SK-N-MC (cell line): ENCODE results near the gene SPACA1.

Experiments
- DNase-seq: peaks from one replicate; pipeline ENCODE4 v3.0.0-alpha.2; 2011; ENCODE audit warnings: low read depth, low spot score
- H3K27ac ChIP-seq: fragments of 200-600 bp; sonication (generic); 2 replicates; pipeline ENCODE4 v1.5.1; 2016; ENCODE audit warnings: mixed run types
- H3K36me3 ChIP-seq: fragments of 200-600 bp; sonication (generic); 2 replicates; pipeline ENCODE4 v1.6.1; 2017; ENCODE audit warnings: antibody characterized with exemption, low read length, mixed read lengths; ENCODE audit not compliant: insufficient read depth
- H3K4me3 ChIP-seq: fragments of 200-600 bp; sonication (generic); 2 replicates; pipeline ENCODE4 v1.5.1; 2016
- H3K9ac ChIP-seq: fragments of 200-600 bp; sonication (generic); 2 replicates; pipeline ENCODE4 v1.8.0; 2017; ENCODE audit warnings: mixed run types, mixed read lengths; ENCODE audit not compliant: insufficient read length
- H3K9me3 ChIP-seq: fragments of 200-600 bp; sonication (generic); 2 replicates; pipeline ENCODE4 v1.6.1; 2017; ENCODE audit warnings: low read depth, mild to moderate bottlenecking, antibody characterized with exemption, low read length, moderate library complexity, mixed read lengths
- EZH2 ChIP-seq: fragments of 200-600 bp; sonication (generic); IDR thresholded peaks from one replicate; pipeline ENCODE4 v1.6.1; 2017; ENCODE audit warnings: antibody characterized with exemption
- FOXP2 ChIP-seq: optimal IDR thresholded peaks from 2 replicates; pipeline ENCODE3; 2011; ENCODE audit warnings: mild to moderate bottlenecking, moderate library complexity; ENCODE audit not compliant: insufficient read depth; ENCODE audit errors: extremely low read length, control extremely low read depth
- POLR2AphosphoS5 ChIP-seq: IDR thresholded peaks from 2 replicates; pipeline ENCODE4 v1.6.1; 2012; ENCODE audit warnings: mild to moderate bottlenecking, low read depth, low read length, borderline replicate concordance

SPACA1 gene

GRCh38 chr6:88020439-88020838, 27.2 kb upstream of the SPACA1 start:
- Histone ChIP-seq H3K36me3 (no peaks in the 10 kb centered on the region), H3K9me3 (no peaks in the 10 kb centered on the region), H3K4me3 (no peak overlapping the region), H3K9ac (no peak overlapping the region), H3K27ac (no peak overlapping the region)
- no peak for TF ChIP-seq FOXP2
- no peak for DNase-seq

GRCh38 chr6:88024696-88025095, 22.9 kb upstream of the SPACA1 start:
- no peak overlapping the region for H3K27ac ChIP-seq
- TF ChIP-seq EZH2 (no peak), FOXP2 (no peak), POLR2AphosphoS5 (no peak)
- no peak overlapping the region for H3K9ac ChIP-seq
- H3K4me3 ChIP-seq, result no peak overlapping the region
- H3K9me3 ChIP-seq, result no peaks in the 10 kb centered on the region
- DNase-seq, result no peak
- no peaks in the 10 kb centered on the region for H3K36me3 ChIP-seq

GRCh38 chr6:88031550-88031949, 16.1 kb upstream of the SPACA1 start:
- Histone ChIP-seq H3K4me3 (no peak overlapping the region), H3K9me3 (no peaks in the 10 kb centered on the region), H3K27ac (no peak overlapping the region), H3K36me3 (no peaks in the 10 kb centered on the region), H3K9ac (no peak overlapping the region)
- no peak for DNase-seq
- TF ChIP-seq FOXP2 (no peak), POLR2AphosphoS5 (no peak), EZH2 (no peak)

GRCh38 chr6:88044530-88044929, 3.1 kb upstream of the SPACA1 start:
- Histone ChIP-seq H3K27ac (no peak overlapping the region), H3K9ac (no peak overlapping the region), H3K36me3 (no peaks in the 10 kb centered on the region), H3K4me3 (no peak overlapping the region), H3K9me3 (no peaks in the 10 kb centered on the region)
- TF ChIP-seq FOXP2 (no peak), EZH2 (no peak), POLR2AphosphoS5 (no peak)
- no peak for DNase-seq

GRCh38 chr6:88045521-88046136, 2.0 kb upstream of the SPACA1 start:
- no peak overlapping the region for H3K9ac ChIP-seq
- no peak overlapping the region for H3K27ac ChIP-seq
- no peaks in the 10 kb centered on the region for H3K36me3 ChIP-seq
- TF ChIP-seq FOXP2 (no peak), POLR2AphosphoS5 (no peak), EZH2 (no peak)
- no peak overlapping the region for H3K4me3 ChIP-seq
- no peaks in the 10 kb centered on the region for H3K9me3 ChIP-seq
- no peak for DNase-seq

GRCh38 chr6:88048578-88048977, 937 bp downstream of the SPACA1 start:
- TF ChIP-seq EZH2 (no peak), FOXP2 (no peak), POLR2AphosphoS5 (no peak)
- Histone ChIP-seq H3K4me3 (no peak overlapping the region), H3K27ac (no peak overlapping the region), H3K36me3 (no peaks in the 10 kb centered on the region), H3K9me3 (no peaks in the 10 kb centered on the region), H3K9ac (no peak overlapping the region)
- no peak for DNase-seq

GRCh38 chr6:88050140-88050818, 2.6 kb downstream of the SPACA1 start:
- Histone ChIP-seq H3K27ac (no peak overlapping the region), H3K4me3 (no peak overlapping the region), H3K9ac (no peak overlapping the region), H3K9me3 (no peaks in the 10 kb centered on the region), H3K36me3 (no peaks in the 10 kb centered on the region)
- TF ChIP-seq FOXP2, result no peak
- TF ChIP-seq EZH2, result no peak
- TF ChIP-seq POLR2AphosphoS5, result no peak
- DNase-seq, result no peak

GRCh38 chr6:88059191-88059590, 11.6 kb downstream of the SPACA1 start:
- H3K27ac ChIP-seq, result no peak overlapping the region
- no peak overlapping the region for H3K4me3 ChIP-seq
- no peak overlapping the region for H3K9ac ChIP-seq
- no peak for TF ChIP-seq POLR2AphosphoS5
- TF ChIP-seq FOXP2, result no peak
- no peak for TF ChIP-seq EZH2
- no peak for DNase-seq
- no peaks in the 10 kb centered on the region for H3K36me3 ChIP-seq
- no peaks in the 10 kb centered on the region for H3K9me3 ChIP-seq

GRCh38 chr6:88062376-88062775, 14.7 kb downstream of the SPACA1 start:
- DNase-seq, result no peak
- Histone ChIP-seq H3K9ac (no peak overlapping the region), H3K9me3 (no peaks in the 10 kb centered on the region), H3K36me3 (no peaks in the 10 kb centered on the region), H3K27ac (no peak overlapping the region), H3K4me3 (no peak overlapping the region)
- TF ChIP-seq POLR2AphosphoS5 (no peak), EZH2 (no peak), FOXP2 (no peak)
